Measurements from ENCODE around the gene HOTAIR.

Gene HOTAIR

GRCh38 chr12:53929527-53929926 lies 45.2 kb downstream of the HOTAIR start:
- in situ Hi-C loops (cut with HindIII; ENCODE audit: low sequenced_read_pairs): no loop called here
- no peak overlapping the region for H3K4me3 ChIP-seq (ENCODE audit: low read depth, low read length)

GRCh38 chr12:53928054-53928835 lies 46.5 kb downstream of the HOTAIR start:
- no peak for TF ChIP-seq CTCF (IDR thresholded peaks at IDR 0.05; ENCODE audit: low read depth, low read length, missing control alignments)
- in situ Hi-C loops (cut with HindIII; ENCODE audit: low sequenced_read_pairs): no loop called here
- H3K4me3 ChIP-seq (ENCODE audit: low read depth, low read length): no peak overlapping the region
- no peak for DNase-seq (ENCODE audit: low read depth)

More at GRCh38 chr12:53929527-53929926, 45.2 kb downstream of the HOTAIR start:
- no peak for TF ChIP-seq CTCF (IDR thresholded peaks at IDR 0.05; ENCODE audit: low read depth, low read length, missing control alignments)
- DNase-seq (ENCODE audit: low read depth): no peak

- no peak for TF ChIP-seq CTCF (IDR thresholded peaks at IDR 0.05; ENCODE audit: low read depth, low read length, missing control alignments)
- in situ Hi-C loops (cut with HindIII; ENCODE audit: low sequenced_read_pairs): no loop called here
- no peak for DNase-seq (ENCODE audit: low read depth)
- H3K4me3 ChIP-seq (ENCODE audit: low read depth, low read length): no peak overlapping the region
Measured at GRCh38 chr12:53927220-53928029, 47.3 kb downstream of the HOTAIR start.

- no peak for TF ChIP-seq CTCF (IDR thresholded peaks at IDR 0.05; ENCODE audit: low read depth, low read length, missing control alignments)
- no peak for DNase-seq (ENCODE audit: low read depth)
- H3K4me3 ChIP-seq (ENCODE audit: low read depth, low read length): no peak overlapping the region
- in situ Hi-C loops (cut with HindIII; ENCODE audit: low sequenced_read_pairs): no loop called here
Measured at GRCh38 chr12:53924521-53925405, 50.0 kb downstream of the HOTAIR start.

GRCh38 chr12:53916788-53917655 lies 57.7 kb downstream of the HOTAIR start:
- DNase-seq (ENCODE audit: low read depth): no peak
- no peak for TF ChIP-seq CTCF (IDR thresholded peaks at IDR 0.05; ENCODE audit: low read depth, low read length, missing control alignments)
- in situ Hi-C loops (cut with HindIII; ENCODE audit: low sequenced_read_pairs): no loop called here
- no peak overlapping the region for H3K4me3 ChIP-seq (ENCODE audit: low read depth, low read length)
